GM12873 (cell line): ENCODE measurements around the gene IDH3A.

Source experiments
- CTCF ChIP-seq: IDR thresholded peaks from 2 replicates; pipeline ENCODE4 v1.5.1; 2012; ENCODE audit warnings: low read depth, mild to moderate bottlenecking, moderate library complexity, low read length, control low read depth; ENCODE audit not compliant: insufficient read depth; ENCODE audit errors: missing control alignments

The IDH3A gene

GRCh38 chr15:78210349-78210717 is 61.2 kb downstream of the IDH3A start:
- TF ChIP-seq CTCF, result no peak

- no peak for TF ChIP-seq CTCF
Measured at GRCh38 chr15:78211189-78211921, 62.2 kb downstream of the IDH3A start.

GRCh38 chr15:78212008-78212407 is 62.8 kb downstream of the IDH3A start:
- no peak for TF ChIP-seq CTCF

- TF ChIP-seq CTCF, result no peak
Measured at GRCh38 chr15:78212546-78213424, 63.6 kb downstream of the IDH3A start.

GRCh38 chr15:78213425-78213750 is 64.2 kb downstream of the IDH3A start:
- no peak for TF ChIP-seq CTCF

GRCh38 chr15:78213956-78214355 is 64.8 kb downstream of the IDH3A start:
- TF ChIP-seq CTCF, result no peak

GRCh38 chr15:78216276-78217104 is 67.3 kb downstream of the IDH3A start:
- TF ChIP-seq CTCF, result no peak
